Mucosa of rectum (tissue), 2 donors: ENCODE measurements around the gene TTC33.

Experiments
- H3K27ac ChIP-seq, 2 donors: one replicate each; pipeline ENCODE4 v1.7.0; 2013; ENCODE audit warnings: inconsistent platforms in 2 of 2, low read depth in 2 of 2, low read length in 2 of 2
- H3K27me3 ChIP-seq, 2 donors: one replicate each; pipeline ENCODE4 v1.7.0; 2013; ENCODE audit warnings: low read length in 2 of 2; ENCODE audit not compliant: control insufficient read depth in 2 of 2, insufficient read depth in 2 of 2
- H3K36me3 ChIP-seq, 2 donors: one replicate each; pipeline ENCODE4 v1.7.0; 2013; ENCODE audit warnings: low read length in 2 of 2; ENCODE audit not compliant: control insufficient read depth in 2 of 2, insufficient read depth in 2 of 2
- H3K4me1 ChIP-seq, 2 donors: one replicate each; pipeline ENCODE4 v1.7.0; 2013; ENCODE audit warnings: low read length in 2 of 2, mild to moderate bottlenecking in 1 of 2; ENCODE audit not compliant: control insufficient read depth in 2 of 2, insufficient read depth in 2 of 2
- H3K4me3 ChIP-seq, 2 donors: one replicate each; pipeline ENCODE4 v1.7.0; 2013; ENCODE audit warnings: low read length in 2 of 2
- H3K9ac ChIP-seq, 2 donors: one replicate each; pipeline ENCODE4 v1.7.0; 2013; ENCODE audit warnings: low read length in 2 of 2, low read depth in 1 of 2, mild to moderate bottlenecking in 1 of 2
- H3K9me3 ChIP-seq, 2 donors: one replicate each; pipeline ENCODE4 v1.7.0; 2013; ENCODE audit warnings: low read length in 2 of 2; ENCODE audit not compliant: control insufficient read depth in 2 of 2
- donor health status: healthy.
- donor health status: Normal muscosa, but diverticular disease.

The TTC33 gene

DNA sequence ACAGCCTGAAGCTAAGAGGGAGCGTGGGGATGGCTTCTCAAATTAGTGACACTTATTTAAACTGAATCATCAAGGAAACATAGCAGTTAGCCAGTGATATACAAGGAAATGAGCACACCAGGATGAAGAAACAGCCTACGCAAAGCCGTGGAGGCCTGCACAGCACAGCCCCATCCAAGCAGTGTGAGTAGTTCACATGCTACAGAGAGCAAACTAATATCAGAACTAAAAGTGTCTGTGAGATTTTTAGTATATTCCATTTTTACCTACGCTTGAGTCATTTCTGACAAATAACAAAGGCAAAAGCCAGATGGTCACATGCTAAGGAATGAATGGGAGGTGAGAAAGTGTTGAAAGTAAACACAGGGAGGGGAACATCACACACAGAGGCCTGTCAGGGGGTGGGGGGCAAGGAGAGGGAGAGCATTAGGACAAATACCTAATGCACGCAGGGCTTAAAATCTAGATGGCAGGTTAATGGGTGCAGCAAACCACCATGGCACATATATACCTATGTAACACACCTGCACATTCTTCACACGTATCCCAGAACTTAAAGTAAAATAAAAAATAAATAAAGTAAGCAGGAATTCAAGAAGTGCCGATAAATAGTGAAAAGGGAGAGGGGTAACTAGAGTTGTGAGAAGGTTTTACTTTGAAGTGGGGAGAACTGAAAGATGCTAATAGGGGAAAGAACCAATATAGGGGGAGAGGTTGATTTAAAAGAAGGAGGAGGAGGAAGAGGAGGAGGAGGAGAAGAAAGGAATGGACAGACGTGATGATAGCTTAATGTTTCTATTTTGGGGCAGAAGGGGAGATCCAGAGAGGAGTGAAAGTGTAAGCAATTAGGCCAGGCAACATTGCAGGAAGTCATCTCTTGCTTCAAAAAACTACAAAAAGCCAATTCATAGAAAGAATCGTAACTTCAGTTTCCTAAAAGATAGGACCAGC is 177.0 kb downstream of the TTC33 start:
- H3K9me3 ChIP-seq = no peaks in the 10 kb centered on the region
- no peaks in the 10 kb centered on the region for H3K36me3 ChIP-seq
- H3K27me3 ChIP-seq = no peaks in the 10 kb centered on the region
- no peak overlapping the region for H3K4me3 ChIP-seq
- no peak overlapping the region for H3K27ac ChIP-seq
- H3K9ac ChIP-seq = no peak overlapping the region
- H3K4me1 ChIP-seq = no peaks in the 10 kb centered on the region

- Histone ChIP-seq H3K4me3 (no peak overlapping the region), H3K9ac (no peak overlapping the region), H3K27me3 (no peaks in the 10 kb centered on the region), H3K27ac (no peak overlapping the region), H3K4me1 (no peaks in the 10 kb centered on the region), H3K36me3 (no peaks in the 10 kb centered on the region), H3K9me3 (no peaks in the 10 kb centered on the region)
Observed at GRCh38 chr5:40577718-40578117, 178.0 kb downstream of the TTC33 start.

- no peak overlapping the region for H3K4me3 ChIP-seq
- no peak overlapping the region for H3K9ac ChIP-seq
- H3K4me1 ChIP-seq = no peaks in the 10 kb centered on the region
- no peaks in the 10 kb centered on the region for H3K27me3 ChIP-seq
- H3K36me3 ChIP-seq = no peaks in the 10 kb centered on the region
- no peak overlapping the region for H3K27ac ChIP-seq
- H3K9me3 ChIP-seq = no peaks in the 10 kb centered on the region
Observed at GRCh38 chr5:40575921-40576320, 179.8 kb downstream of the TTC33 start.

GRCh38 chr5:40575411-40575810 is 180.3 kb downstream of the TTC33 start:
- Histone ChIP-seq H3K9me3 (no peaks in the 10 kb centered on the region), H3K36me3 (no peaks in the 10 kb centered on the region), H3K27me3 (no peaks in the 10 kb centered on the region), H3K9ac (no peak overlapping the region), H3K4me3 (no peak overlapping the region), H3K27ac (no peak overlapping the region), H3K4me1 (no peaks in the 10 kb centered on the region)

DNA sequence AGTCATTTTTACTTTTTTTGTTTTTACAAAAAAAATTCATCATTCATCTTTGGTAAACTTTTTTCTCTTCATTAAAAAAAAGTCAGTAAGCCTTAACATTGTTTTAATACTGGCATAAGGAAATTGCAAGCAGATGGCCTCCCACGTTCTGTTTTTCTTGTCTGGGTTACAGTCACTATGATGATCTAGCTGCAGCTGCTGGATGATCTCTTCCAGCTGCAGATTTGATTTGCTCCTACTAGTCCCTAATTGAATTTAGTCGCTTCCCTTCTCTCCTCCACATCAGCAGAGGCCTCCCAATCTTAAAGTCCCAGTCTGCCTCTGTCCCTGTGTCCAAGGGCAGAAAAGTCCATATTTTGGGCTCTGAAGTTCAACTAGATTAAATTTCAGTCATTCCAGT is 182.8 kb downstream of the TTC33 start:
- H3K4me3 ChIP-seq = no peak overlapping the region
- no peak overlapping the region for H3K9ac ChIP-seq
- no peaks in the 10 kb centered on the region for H3K9me3 ChIP-seq
- no peaks in the 10 kb centered on the region for H3K36me3 ChIP-seq
- no peaks in the 10 kb centered on the region for H3K4me1 ChIP-seq
- H3K27me3 ChIP-seq = no peaks in the 10 kb centered on the region
- H3K27ac ChIP-seq = no peak overlapping the region

GRCh38 chr5:40572391-40572790 is 183.4 kb downstream of the TTC33 start:
- no peak overlapping the region for H3K9ac ChIP-seq
- H3K36me3 ChIP-seq = no peaks in the 10 kb centered on the region
- no peak overlapping the region for H3K4me3 ChIP-seq
- H3K27ac ChIP-seq = peak overlapping the region in 1 of 2 donors; percentile 9
- no peaks in the 10 kb centered on the region for H3K27me3 ChIP-seq
- no peaks in the 10 kb centered on the region for H3K4me1 ChIP-seq
- no peaks in the 10 kb centered on the region for H3K9me3 ChIP-seq

- Histone ChIP-seq H3K36me3 (no peaks in the 10 kb centered on the region), H3K27ac (no peak overlapping the region), H3K9me3 (no peaks in the 10 kb centered on the region), H3K9ac (no peak overlapping the region), H3K4me1 (no peaks in the 10 kb centered on the region), H3K4me3 (no peak overlapping the region), H3K27me3 (no peaks in the 10 kb centered on the region)
Observed at GRCh38 chr5:40571729-40572128, 184.0 kb downstream of the TTC33 start.

- Histone ChIP-seq H3K9ac (no peak overlapping the region), H3K9me3 (no peaks in the 10 kb centered on the region), H3K36me3 (no peaks in the 10 kb centered on the region), H3K4me1 (no peaks in the 10 kb centered on the region), H3K4me3 (no peak overlapping the region), H3K27me3 (no peaks in the 10 kb centered on the region), H3K27ac (peak overlapping the region in 1 of 2 donors; percentile 17)
Observed at GRCh38 chr5:40570408-40571129, 185.2 kb downstream of the TTC33 start.

- H3K27me3 ChIP-seq = no peaks in the 10 kb centered on the region
- H3K4me3 ChIP-seq = no peak overlapping the region
- no peak overlapping the region for H3K27ac ChIP-seq
- no peaks in the 10 kb centered on the region for H3K36me3 ChIP-seq
- H3K9me3 ChIP-seq = no peaks in the 10 kb centered on the region
- no peak overlapping the region for H3K9ac ChIP-seq
- H3K4me1 ChIP-seq = no peaks in the 10 kb centered on the region
Observed at GRCh38 chr5:40569546-40570270, 186.1 kb downstream of the TTC33 start.

- Histone ChIP-seq H3K4me1 (no peaks in the 10 kb centered on the region), H3K36me3 (no peaks in the 10 kb centered on the region), H3K27ac (no peak overlapping the region), H3K9me3 (no peaks in the 10 kb centered on the region), H3K4me3 (no peak overlapping the region), H3K27me3 (no peaks in the 10 kb centered on the region), H3K9ac (no peak overlapping the region)
Observed at GRCh38 chr5:40568548-40568947, 187.2 kb downstream of the TTC33 start.
